OCI-LY7 (cell line): ENCODE results near the gene RGS19.

Source experiments
- EZH2phosphoT487 ChIP-seq: fragments of 200-600 bp; sonication (generic); IDR thresholded peaks from 2 replicates; pipeline ENCODE4 v1.6.1; 2018; ENCODE audit warnings: low read depth, borderline replicate concordance, mild to moderate bottlenecking, mixed run types, antibody characterized with exemption, low read length, moderate library complexity, mixed read lengths
- TF ChIP-seq, protein P1 (sequence below): fragments of 200-600 bp; sonication (generic); conservative IDR thresholded peaks from 2 replicates; pipeline ENCODE4 v1.5.1; 2014; ENCODE audit warnings: mild to moderate bottlenecking, antibody characterized with exemption, low read length, moderate library complexity, mixed read lengths

GRCh38 chr20:64092258-64093012, 13.1 kb upstream of the RGS19 start:
- TF ChIP-seq, protein P1, sequence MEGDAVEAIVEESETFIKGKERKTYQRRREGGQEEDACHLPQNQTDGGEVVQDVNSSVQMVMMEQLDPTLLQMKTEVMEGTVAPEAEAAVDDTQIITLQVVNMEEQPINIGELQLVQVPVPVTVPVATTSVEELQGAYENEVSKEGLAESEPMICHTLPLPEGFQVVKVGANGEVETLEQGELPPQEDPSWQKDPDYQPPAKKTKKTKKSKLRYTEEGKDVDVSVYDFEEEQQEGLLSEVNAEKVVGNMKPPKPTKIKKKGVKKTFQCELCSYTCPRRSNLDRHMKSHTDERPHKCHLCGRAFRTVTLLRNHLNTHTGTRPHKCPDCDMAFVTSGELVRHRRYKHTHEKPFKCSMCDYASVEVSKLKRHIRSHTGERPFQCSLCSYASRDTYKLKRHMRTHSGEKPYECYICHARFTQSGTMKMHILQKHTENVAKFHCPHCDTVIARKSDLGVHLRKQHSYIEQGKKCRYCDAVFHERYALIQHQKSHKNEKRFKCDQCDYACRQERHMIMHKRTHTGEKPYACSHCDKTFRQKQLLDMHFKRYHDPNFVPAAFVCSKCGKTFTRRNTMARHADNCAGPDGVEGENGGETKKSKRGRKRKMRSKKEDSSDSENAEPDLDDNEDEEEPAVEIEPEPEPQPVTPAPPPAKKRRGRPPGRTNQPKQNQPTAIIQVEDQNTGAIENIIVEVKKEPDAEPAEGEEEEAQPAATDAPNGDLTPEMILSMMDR, result no peak
- no peak for TF ChIP-seq EZH2phosphoT487
